Body of pancreas (tissue), 4 donors: ENCODE data around the gene TMEM225B. TPM values are rescaled to one million over a fixed set of nuclear protein-coding genes. Genes with fewer than 3 reads are reported as not detected.
"Not testable (repeated sequence)": the region's sequence is repeated elsewhere in the genome, so short reads cannot be mapped to it uniquely, and the experiment has no call there.

Experiments
- ATAC-seq: fragments of 150-250 bp; one replicate; pipeline ENCODE4 v1.9.1; 2016
- DNase-seq, 4 donors: peaks; one replicate each; pipeline ENCODE4 v3.0.0-alpha.2; 2019
- H3K27ac ChIP-seq, 4 donors: fragments of 200-600 bp; sonication (generic); 1 replicate in 3 of 4; 2 replicates in 1 of 4; pipeline versions ENCODE4 v1.5.1 to v1.6.1; 2016 to 2019; ENCODE audit warnings: mild to moderate bottlenecking in 1 of 4, mixed read lengths in 1 of 4, moderate library complexity in 1 of 4
- H3K27me3 ChIP-seq, 2 donors: fragments of 200-600 bp; sonication (generic); one replicate each; pipeline ENCODE4 v1.6.0; 2016; ENCODE audit warnings: mild to moderate bottlenecking in 1 of 2
- H3K36me3 ChIP-seq, 2 donors: fragments of 200-600 bp; sonication (generic); replicated peaks in 1 of 2; 2 replicates each; pipeline ENCODE4 v1.5.1; 2016; ENCODE audit warnings: low read depth in 2 of 2; ENCODE audit not compliant: insufficient read depth in 1 of 2
- H3K4me1 ChIP-seq: fragments of 200-600 bp; sonication (generic); one replicate; pipeline ENCODE4 v1.6.0; 2016
- H3K4me3 ChIP-seq, 2 donors: fragments of 200-600 bp; sonication (generic); 1 replicate in 1 of 2; 2 replicates in 1 of 2; pipeline ENCODE4 v1.5.1; 2016 to 2019
- H3K9me3 ChIP-seq, 3 donors: fragments of 200-600 bp; sonication (generic); 1 replicate in 2 of 3; 2 replicates in 1 of 3; pipeline ENCODE4 v1.5.1; 2016
- POLR2A ChIP-seq, 3 donors: fragments of 450-650 bp; IDR thresholded peaks; one replicate each; pipeline ENCODE4 v1.6.1; 2016; ENCODE audit warnings: antibody characterized with exemption in 3 of 3, mild to moderate bottlenecking in 2 of 3
- WGBS, 2 donors: methylation state at CpG; one replicate each; pipeline ENCODE4 v1.1.5; 2017; 5-methylcytosine and 5-hydroxymethylcytosine counted together
- intact Hi-C: fragments of 100-400 bp; cut with DNase I; formaldehyde crosslinking; loops from one replicate; pipeline ENCODE4 v1.15.1; 2023
- total RNA-seq, 2 donors: library from RNA; depleted of rRNA; stranded (reverse); fragments of >200 nt; gene quantifications; one replicate each; pipeline ENCODE4 v1.1.0, GENCODE V29; 2016
- TF ChIP-seq, protein P1 (sequence below), 7 experiments: fragments of 450-650 bp in 4 of 7; fragments of 200-600 bp in 3 of 7; sonication (generic) in 3 of 7; IDR thresholded peaks; one replicate each; pipeline ENCODE4 v1.5.1; 2016 to 2019; ENCODE audit warnings: antibody characterized with exemption in 7 of 7

The TMEM225B gene
- under 1 TPM in 1 of 2 donors, not detected in 1; 0.52 TPM for total RNA-seq

DNA sequence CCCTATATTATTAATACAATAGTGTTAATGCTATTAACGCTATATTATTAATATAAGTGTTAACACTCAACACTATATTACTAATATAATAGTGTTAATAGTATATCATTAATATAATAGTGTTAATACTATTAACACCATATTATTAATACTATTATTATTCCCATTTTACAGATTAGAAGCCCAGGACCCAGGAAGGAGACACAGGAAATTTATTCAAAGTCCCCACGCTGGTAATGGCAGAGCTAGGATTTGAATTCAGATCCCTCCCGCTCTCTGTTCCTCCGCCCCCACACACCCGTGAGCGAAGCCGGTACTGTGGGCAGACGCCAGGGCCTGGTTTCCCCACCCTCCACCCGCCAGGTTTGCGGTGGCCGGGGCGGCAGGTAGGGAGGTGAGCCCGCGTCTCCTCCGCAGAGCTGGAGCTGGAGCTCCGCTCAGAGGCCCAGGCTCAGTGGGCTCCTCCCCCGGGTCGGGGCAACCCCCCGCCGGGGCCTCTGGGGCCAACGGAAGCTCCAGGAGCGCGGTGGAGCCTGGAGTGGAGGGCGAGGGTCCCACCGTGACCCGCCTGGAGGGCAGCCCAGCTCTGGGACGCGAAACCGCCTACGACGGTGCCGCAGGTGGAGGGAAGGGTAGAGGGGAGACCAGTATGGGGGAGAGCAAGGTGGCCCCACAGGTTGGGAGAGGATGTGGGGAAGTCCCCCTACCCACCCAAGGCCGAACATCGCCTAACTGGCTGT lies at the start of gene TMEM225B:
Gene TMEM225B (plus strand): TSS at position 506 of the 740 bp plus-strand sequence. CDS start 6,122 bp downstream, outside the sequence.
- Histone ChIP-seq H3K36me3 (no peaks in the 10 kb centered on the region), H3K27me3 (no peaks in the 10 kb centered on the region), H3K4me3 (no peak within 1 kb of the TSS), H3K4me1 (no peaks in the 10 kb centered on the region), H3K27ac (no peak within 1 kb of the TSS), H3K9me3 (no peaks in the 10 kb centered on the region)
- DNase-seq = no peak
- WGBS, 2 donors = 76 to 83% methylated on average over 28 to 32 of the region's 34 CpGs
- TF ChIP-seq POLR2A (IDR thresholded peaks at IDR 0.05) = no peak
- no peak for ATAC-seq
- intact Hi-C loops = no loop called here

DNA sequence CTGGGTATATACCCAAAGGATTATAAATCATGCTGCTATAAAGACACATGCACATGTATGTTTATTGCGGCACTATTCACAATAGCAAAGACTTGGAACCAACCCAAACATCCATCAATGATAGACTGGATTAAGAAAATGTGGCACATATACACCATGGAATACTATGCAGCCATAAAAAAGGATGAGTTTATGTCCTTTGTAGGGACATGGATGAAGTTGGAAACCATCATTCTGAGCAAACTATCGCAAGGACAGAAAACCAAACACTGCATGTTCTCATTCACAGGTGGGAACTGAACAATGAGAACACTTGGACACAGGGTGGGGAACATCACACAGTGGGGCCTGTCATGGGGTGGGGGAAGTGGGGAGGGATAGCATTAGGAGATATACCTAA lies 48.5 kb upstream of the TMEM225B start:
- H3K27me3 ChIP-seq, ATAC-seq, H3K4me3 ChIP-seq, DNase-seq, H3K9me3 ChIP-seq, H3K27ac ChIP-seq, intact Hi-C loops, H3K36me3 ChIP-seq: not testable (repeated sequence)
- peaks cover 10% of the 10 kb centered on the region for H3K4me1 ChIP-seq
- WGBS, 2 donors = 88 to 100% methylated on average over 1 of the region's 2 CpGs

GRCh38 chr7:99551334-99551733 lies 46.7 kb upstream of the TMEM225B start:
- intact Hi-C loops = no loop called here
- ATAC-seq (peak; percentile 21), DNase-seq (no peak)

DNA sequence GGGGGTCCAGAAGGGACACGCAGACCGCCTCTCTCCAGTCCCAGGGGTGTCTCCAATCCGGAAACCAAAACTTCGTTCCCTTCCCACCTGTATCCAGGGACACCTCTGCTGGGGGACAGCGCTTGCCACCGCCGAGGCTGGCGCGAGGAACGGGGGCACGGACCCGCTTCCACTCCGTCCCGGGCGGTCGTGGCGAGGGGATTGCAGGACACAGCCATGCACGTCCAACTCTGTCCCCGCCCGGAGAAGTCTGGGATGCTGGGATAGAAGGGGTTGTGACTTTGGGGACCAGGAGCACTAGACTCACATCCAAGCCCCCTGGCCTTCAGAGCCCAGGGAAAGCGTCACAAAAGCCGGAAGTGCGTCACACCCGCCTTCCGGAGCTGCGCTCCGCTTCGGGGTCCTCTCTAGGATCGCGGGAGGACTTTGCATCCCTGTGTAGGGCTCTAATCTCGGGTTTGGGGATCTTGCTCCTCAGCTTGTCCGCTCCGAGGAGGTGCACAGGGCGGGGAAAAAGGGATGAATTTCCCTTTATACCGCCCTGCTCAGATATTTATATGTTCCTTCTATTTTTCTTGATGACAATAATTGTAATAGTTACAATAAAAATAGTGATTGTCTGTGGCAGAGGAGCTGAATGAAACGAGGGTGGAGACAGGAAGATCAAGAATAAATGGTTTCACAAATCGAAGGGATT lies 46.2 kb upstream of the TMEM225B start, which contains the start of gene FAM200A:
Gene FAM200A (minus strand): TSS at position 348 of the 697 bp plus-strand sequence. CDS start 3,707 bp downstream, outside the sequence.
- Histone ChIP-seq H3K36me3 (peaks cover 7% of the 10 kb centered on the region in 2 donors), H3K4me1 (peaks cover 14% of the 10 kb centered on the region), H3K4me3 (peak within 1 kb of the TSS; percentile 76 to 89), H3K9me3 (no peaks in the 10 kb centered on the region), H3K27me3 (no peaks in the 10 kb centered on the region), H3K27ac (peak within 1 kb of the TSS; percentile 51 to 88 (median 78))
- ATAC-seq = peak; percentile 96
- intact Hi-C loops = no loop called here
- DNase-seq = peak; percentile 81 to 86 (median 84)
- TF ChIP-seq POLR2A (IDR thresholded peaks at IDR 0.05) = peak; percentile 28 to 85 (median 79)
- TF ChIP-seq, protein P1, sequence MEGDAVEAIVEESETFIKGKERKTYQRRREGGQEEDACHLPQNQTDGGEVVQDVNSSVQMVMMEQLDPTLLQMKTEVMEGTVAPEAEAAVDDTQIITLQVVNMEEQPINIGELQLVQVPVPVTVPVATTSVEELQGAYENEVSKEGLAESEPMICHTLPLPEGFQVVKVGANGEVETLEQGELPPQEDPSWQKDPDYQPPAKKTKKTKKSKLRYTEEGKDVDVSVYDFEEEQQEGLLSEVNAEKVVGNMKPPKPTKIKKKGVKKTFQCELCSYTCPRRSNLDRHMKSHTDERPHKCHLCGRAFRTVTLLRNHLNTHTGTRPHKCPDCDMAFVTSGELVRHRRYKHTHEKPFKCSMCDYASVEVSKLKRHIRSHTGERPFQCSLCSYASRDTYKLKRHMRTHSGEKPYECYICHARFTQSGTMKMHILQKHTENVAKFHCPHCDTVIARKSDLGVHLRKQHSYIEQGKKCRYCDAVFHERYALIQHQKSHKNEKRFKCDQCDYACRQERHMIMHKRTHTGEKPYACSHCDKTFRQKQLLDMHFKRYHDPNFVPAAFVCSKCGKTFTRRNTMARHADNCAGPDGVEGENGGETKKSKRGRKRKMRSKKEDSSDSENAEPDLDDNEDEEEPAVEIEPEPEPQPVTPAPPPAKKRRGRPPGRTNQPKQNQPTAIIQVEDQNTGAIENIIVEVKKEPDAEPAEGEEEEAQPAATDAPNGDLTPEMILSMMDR (IDR thresholded peaks at IDR 0.05) = no peak
- WGBS, 2 donors = 0 to 1% methylated on average over 7 to 37 of the region's 37 CpGs

More at GRCh38 chr7:99551334-99551733, 46.7 kb upstream of the TMEM225B start:
- Histone ChIP-seq H3K4me1 (peaks cover 10% of the 10 kb centered on the region), H3K9me3 (no peaks in the 10 kb centered on the region), H3K36me3 (peaks cover 7% of the 10 kb centered on the region in 2 donors), H3K27ac (peak overlapping the region; percentile 51 to 88 (median 78)), H3K4me3 (peak overlapping the region; percentile 76 to 89), H3K27me3 (no peaks in the 10 kb centered on the region)
- TF ChIP-seq, protein P1 (IDR thresholded peaks at IDR 0.05) = no peak
- no peak for TF ChIP-seq POLR2A (IDR thresholded peaks at IDR 0.05)
- WGBS, 2 donors = 4 to 9% methylated on average over 12 to 15 of the region's 15 CpGs

DNA sequence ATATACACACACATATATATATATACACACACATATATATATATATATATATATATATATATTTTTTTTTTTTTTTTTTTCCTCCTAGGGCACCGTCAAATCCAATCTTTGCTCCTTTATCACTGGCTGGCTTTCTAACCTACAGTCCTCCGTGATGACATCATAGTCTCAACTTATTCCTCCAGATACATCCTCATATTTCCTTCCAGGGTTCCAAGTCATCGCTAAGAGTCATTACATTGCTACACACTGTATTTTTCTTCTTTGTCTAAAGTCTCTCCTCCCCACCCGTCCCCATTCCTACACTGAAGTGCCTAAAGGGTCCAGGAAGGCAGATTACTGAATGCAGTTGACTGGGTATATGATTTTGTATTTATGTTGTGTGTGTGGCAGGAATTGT lies 45.0 kb upstream of the TMEM225B start:
- H3K36me3 ChIP-seq = peaks cover under 1 to 4% of the 10 kb centered on the region in 2 donors
- TF ChIP-seq POLR2A (IDR thresholded peaks at IDR 0.05) = no peak
- TF ChIP-seq, protein P1 (IDR thresholded peaks at IDR 0.05) = no peak
- ATAC-seq (no peak), DNase-seq (no peak)
- 88 to 95% methylated on average over 4 of the region's 4 CpGs for WGBS, 2 donors
- no peak overlapping the region for H3K4me3 ChIP-seq
- intact Hi-C loops = no loop called here
- no peaks in the 10 kb centered on the region for H3K27me3 ChIP-seq
- H3K4me1 ChIP-seq = peaks cover 21% of the 10 kb centered on the region
- H3K9me3 ChIP-seq = no peaks in the 10 kb centered on the region
- H3K27ac ChIP-seq = no peak overlapping the region
